Neuronal stem cell (in vitro differentiated cells): Measurements from ENCODE around the gene AUP1.

Source experiments
- DNase-seq: peaks from one replicate; pipeline ENCODE4 v3.0.0-alpha.2; 2013; ENCODE audit warnings: low spot score
- H2AFZ ChIP-seq: one replicate; pipeline ENCODE4 v1.6.1; 2013; ENCODE audit warnings: mild to moderate bottlenecking, low read length, inconsistent platforms
- H2AK5ac ChIP-seq: 2 replicates; pipeline ENCODE4 v1.6.1; 2013; ENCODE audit warnings: low read depth, mild to moderate bottlenecking, inconsistent platforms, low read length, moderate library complexity, mixed read lengths
- H2BK120ac ChIP-seq: 2 replicates; pipeline ENCODE4 v1.6.1; 2013; ENCODE audit warnings: low read depth, mild to moderate bottlenecking, inconsistent platforms, low read length, moderate library complexity, mixed read lengths
- H2BK12ac ChIP-seq: one replicate; pipeline ENCODE4 v1.6.1; 2013; ENCODE audit warnings: low read length, inconsistent platforms
- H2BK15ac ChIP-seq: 2 replicates; pipeline ENCODE4 v1.6.1; 2013; ENCODE audit warnings: mild to moderate bottlenecking, low read length, inconsistent platforms, mixed read lengths
- H2BK5ac ChIP-seq: one replicate; pipeline ENCODE4 v1.6.1; 2013; ENCODE audit warnings: inconsistent platforms, mild to moderate bottlenecking, low read length, moderate library complexity
- H3K14ac ChIP-seq: one replicate; pipeline ENCODE4 v1.6.1; 2013; ENCODE audit warnings: low read length, inconsistent platforms
- H3K18ac ChIP-seq: 2 replicates; pipeline ENCODE4 v1.6.1; 2013; ENCODE audit warnings: low read length, inconsistent platforms
- H3K23ac ChIP-seq: 2 replicates; pipeline ENCODE4 v1.6.1; 2013; ENCODE audit warnings: low read depth, mild to moderate bottlenecking, mixed read lengths, low read length, inconsistent platforms; ENCODE audit not compliant: poor library complexity
- H3K27ac ChIP-seq: replicated peaks from 3 replicates; pipeline ENCODE4 v1.5.1; 2013; ENCODE audit warnings: low read length, inconsistent platforms
- H3K27me3 ChIP-seq, 3 experiments: 2 replicates each; pipeline ENCODE4 v1.6.1; 2013; ENCODE audit warnings: low read length in 3 of 3, mild to moderate bottlenecking in 2 of 3, inconsistent platforms in 1 of 3, low read depth in 1 of 3, mixed read lengths in 1 of 3, moderate library complexity in 1 of 3; ENCODE audit not compliant: control insufficient read depth in 3 of 3, insufficient read depth in 3 of 3
- H3K36me3 ChIP-seq, 2 donors: replicated peaks in 1 of 2; 2 replicates each; pipeline ENCODE4 v1.6.1; 2013; ENCODE audit warnings: low read length in 2 of 2; ENCODE audit not compliant: control insufficient read depth in 2 of 2, insufficient read depth in 2 of 2
- H3K4ac ChIP-seq: 2 replicates; pipeline ENCODE4 v1.6.1; 2013; ENCODE audit warnings: inconsistent platforms, mild to moderate bottlenecking, low read length, moderate library complexity
- H3K4me1 ChIP-seq, 2 donors: 1 replicate in 1 of 2; 2 replicates in 1 of 2; pipeline ENCODE4 v1.6.1; 2013; ENCODE audit warnings: low read length in 2 of 2, low read depth in 1 of 2; ENCODE audit not compliant: control insufficient read depth in 2 of 2, insufficient read depth in 1 of 2
- H3K4me2 ChIP-seq: one replicate; pipeline ENCODE4 v1.6.1; 2013; ENCODE audit warnings: mild to moderate bottlenecking, low read length, inconsistent platforms; ENCODE audit not compliant: insufficient read depth, poor library complexity, severe bottlenecking
- H3K4me3 ChIP-seq, 2 donors: 2 replicates each; pipeline ENCODE4 v1.5.1; 2013; ENCODE audit warnings: low read length in 2 of 2, mild to moderate bottlenecking in 2 of 2, inconsistent platforms in 1 of 2, moderate library complexity in 1 of 2
- H3K79me1 ChIP-seq: one replicate; pipeline ENCODE4 v1.6.1; 2013; ENCODE audit warnings: low read depth, mild to moderate bottlenecking, inconsistent platforms, low read length, moderate library complexity
- H3K9ac ChIP-seq: one replicate; pipeline ENCODE4 v1.6.1; 2013; ENCODE audit warnings: mild to moderate bottlenecking, low read depth, low read length, inconsistent platforms; ENCODE audit not compliant: poor library complexity
- H3K9me3 ChIP-seq, 2 donors: replicated peaks in 1 of 2; 2 replicates each; pipeline versions ENCODE3 to v1.6.1; 2013; ENCODE audit warnings: low read length in 2 of 2, mild to moderate bottlenecking in 2 of 2, inconsistent platforms in 1 of 2, low read depth in 1 of 2, mixed read lengths in 1 of 2, moderate library complexity in 1 of 2; ENCODE audit not compliant: control insufficient read depth in 2 of 2, insufficient read depth in 1 of 2
- H4K8ac ChIP-seq: one replicate; pipeline ENCODE4 v1.6.1; 2013; ENCODE audit warnings: low read depth, mild to moderate bottlenecking, inconsistent platforms, low read length, moderate library complexity
- H4K91ac ChIP-seq: one replicate; pipeline ENCODE4 v1.6.1; 2013; ENCODE audit warnings: low read length, low read depth, mild to moderate bottlenecking, inconsistent platforms; ENCODE audit not compliant: poor library complexity
- WGBS, 2 donors: extraction: QIAGEN DNeasy Blood & Tissue Kit; methylation state at CpG; one replicate each; pipeline ENCODE4 v1.1.7; 2013; ENCODE audit warnings: missing lambda C conversion rate in 2 of 2, mixed read lengths in 1 of 2; ENCODE audit not compliant: insufficient read length in 2 of 2, insufficient replicate concordance in 1 of 2; ENCODE audit errors: extremely low coverage in 2 of 2; 5-methylcytosine and 5-hydroxymethylcytosine counted together

Gene AUP1

GRCh38 chr2:74538881-74539339 is 9.4 kb upstream of the AUP1 start:
- WGBS, 2 donors, result no CpG with 5 or more reads among the region's 7 CpGs
- Histone ChIP-seq H3K4me3 (peak overlapping the region in 1 of 2 donors; percentile 21), H3K27me3 (no peaks in the 10 kb centered on the region), H4K91ac (no peak overlapping the region), H3K9me3 (no peaks in the 10 kb centered on the region), H2AK5ac (no peak overlapping the region), H2BK120ac (no peak overlapping the region), H3K18ac (no peak overlapping the region), H3K4me1 (no peaks in the 10 kb centered on the region), H2BK15ac (no peak overlapping the region), H3K27ac (no peak overlapping the region), H3K4me2 (no peak overlapping the region), H3K23ac (no peak overlapping the region), H3K36me3 (peaks cover 3 to 26% of the 10 kb centered on the region in 2 donors), H4K8ac (no peak overlapping the region), H3K14ac (no peak overlapping the region), H2AFZ (no peak overlapping the region), H3K4ac (no peak overlapping the region), H2BK12ac (no peak overlapping the region), H3K9ac (no peak overlapping the region), H2BK5ac (no peak overlapping the region), H3K79me1 (no peaks in the 10 kb centered on the region)
- no peak for DNase-seq

- Histone ChIP-seq H3K79me1 (no peaks in the 10 kb centered on the region), H2BK5ac (no peak overlapping the region), H4K91ac (no peak overlapping the region)
Measured at GRCh38 chr2:74537140-74537539, 7.6 kb upstream of the AUP1 start.

GRCh38 chr2:74536166-74536950 is 6.9 kb upstream of the AUP1 start:
- no CpG with 5 or more reads among the region's 23 CpGs for WGBS, 2 donors
- no peak overlapping the region for H3K9ac ChIP-seq

More at GRCh38 chr2:74537140-74537539, 7.6 kb upstream of the AUP1 start:
- Histone ChIP-seq H2AFZ (no peak overlapping the region), H3K4ac (no peak overlapping the region), H2BK12ac (no peak overlapping the region), H3K9ac (no peak overlapping the region), H2AK5ac (no peak overlapping the region), H3K4me1 (no peaks in the 10 kb centered on the region), H4K8ac (no peak overlapping the region), H3K23ac (no peak overlapping the region), H2BK15ac (no peak overlapping the region), H3K27ac (no peak overlapping the region), H3K18ac (no peak overlapping the region), H3K14ac (no peak overlapping the region), H3K27me3 (no peaks in the 10 kb centered on the region), H3K9me3 (no peaks in the 10 kb centered on the region), H3K36me3 (peaks cover 11 to 44% of the 10 kb centered on the region in 2 donors), H2BK120ac (no peak overlapping the region), H3K4me2 (no peak overlapping the region), H3K4me3 (no peak overlapping the region)
- no peak for DNase-seq
- whole genome bisulfite sequencing, 2 donors, result no CpG with 5 or more reads among the region's 4 CpGs

GRCh38 chr2:74535440-74535965 is 6.0 kb upstream of the AUP1 start:
- Histone ChIP-seq H4K8ac (no peak overlapping the region), H2BK12ac (no peak overlapping the region)
- WGBS, 2 donors, result no CpG with 5 or more reads among the region's 10 CpGs

More at GRCh38 chr2:74536166-74536950, 6.9 kb upstream of the AUP1 start:
- no peak overlapping the region for H3K4me2 ChIP-seq
- no peak overlapping the region for H2BK12ac ChIP-seq
- H3K36me3 ChIP-seq, result peaks cover 14 to 48% of the 10 kb centered on the region in 2 donors
- no peak for DNase-seq
- H3K14ac ChIP-seq, result no peak overlapping the region
- H2AK5ac ChIP-seq, result no peak overlapping the region
- peak overlapping the region; percentile 32 for H2BK5ac ChIP-seq
- H4K91ac ChIP-seq, result no peak overlapping the region
- no peak overlapping the region for H3K27ac ChIP-seq
- no peaks in the 10 kb centered on the region for H3K79me1 ChIP-seq
- no peak overlapping the region for H2AFZ ChIP-seq
- no peaks in the 10 kb centered on the region for H3K27me3 ChIP-seq
- no peak overlapping the region for H3K23ac ChIP-seq
- H3K9me3 ChIP-seq, result no peaks in the 10 kb centered on the region
- no peak overlapping the region for H3K18ac ChIP-seq
- no peak overlapping the region for H2BK120ac ChIP-seq
- no peak overlapping the region for H3K4ac ChIP-seq
- no peak overlapping the region for H2BK15ac ChIP-seq
- no peak overlapping the region for H3K4me3 ChIP-seq
- peak overlapping the region; percentile 21 for H4K8ac ChIP-seq
- H3K4me1 ChIP-seq, result peaks cover 0 to 1% of the 10 kb centered on the region in 2 donors

More at GRCh38 chr2:74535440-74535965, 6.0 kb upstream of the AUP1 start:
- H3K4me1 ChIP-seq, result peaks cover 4 to 9% of the 10 kb centered on the region in 2 donors
- no peaks in the 10 kb centered on the region for H3K27me3 ChIP-seq
- no peak for DNase-seq
- no peak overlapping the region for H3K9ac ChIP-seq
- peaks cover 15 to 51% of the 10 kb centered on the region in 2 donors for H3K36me3 ChIP-seq
- no peak overlapping the region for H2BK5ac ChIP-seq
- no peaks in the 10 kb centered on the region for H3K79me1 ChIP-seq
- H2BK15ac ChIP-seq, result no peak overlapping the region
- no peak overlapping the region for H3K23ac ChIP-seq
- no peak overlapping the region for H3K4me3 ChIP-seq
- no peak overlapping the region for H2AK5ac ChIP-seq
- H3K4me2 ChIP-seq, result no peak overlapping the region
- H3K4ac ChIP-seq, result no peak overlapping the region
- no peak overlapping the region for H2AFZ ChIP-seq
- no peak overlapping the region for H3K18ac ChIP-seq
- no peak overlapping the region for H3K27ac ChIP-seq
- no peak overlapping the region for H4K91ac ChIP-seq
- no peak overlapping the region for H2BK120ac ChIP-seq
- H3K14ac ChIP-seq, result no peak overlapping the region
- H3K9me3 ChIP-seq, result no peaks in the 10 kb centered on the region
